Stimulated activated naive CD4-positive, alpha-beta T cell (primary cell): Measurements from ENCODE around the gene METTL3.

Source experiments
- DNase-seq, 6 experiments: peaks; one replicate each; lab custom pipeline; 2025; lab: John Stamatoyannopoulos, UW

The METTL3 gene

DNA sequence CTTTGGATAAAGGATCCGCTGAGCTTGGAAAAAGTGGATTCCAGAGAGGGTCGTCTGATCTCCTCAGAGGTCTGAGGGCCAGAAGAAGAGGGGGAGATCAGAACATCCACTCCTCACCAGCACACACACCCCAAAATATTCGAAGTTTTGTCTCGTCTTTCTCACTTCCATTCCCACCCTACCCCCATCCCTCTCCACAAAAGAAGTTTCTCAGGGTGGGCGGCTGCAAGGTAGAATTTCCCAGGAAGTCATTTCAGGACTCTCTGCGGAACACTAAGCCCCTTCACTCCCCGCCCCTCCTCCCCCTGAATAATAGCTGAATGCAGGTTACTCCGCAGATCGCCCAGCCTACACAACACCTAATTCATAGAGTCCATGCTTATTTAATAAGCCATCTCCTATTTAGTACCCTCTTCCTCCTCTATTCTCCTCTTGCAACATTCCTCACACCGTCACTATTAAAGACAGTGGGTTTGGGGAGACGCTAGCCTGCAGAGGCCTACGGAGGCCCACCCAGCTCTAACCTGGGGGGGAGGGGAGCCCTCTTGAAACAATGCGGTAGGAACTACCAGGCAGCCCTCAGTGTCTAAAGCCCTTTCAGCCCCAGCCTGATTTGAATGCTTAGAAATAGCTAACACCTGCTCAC is 15.7 kb upstream of the METTL3 start:
- no peak for DNase-seq

DNA sequence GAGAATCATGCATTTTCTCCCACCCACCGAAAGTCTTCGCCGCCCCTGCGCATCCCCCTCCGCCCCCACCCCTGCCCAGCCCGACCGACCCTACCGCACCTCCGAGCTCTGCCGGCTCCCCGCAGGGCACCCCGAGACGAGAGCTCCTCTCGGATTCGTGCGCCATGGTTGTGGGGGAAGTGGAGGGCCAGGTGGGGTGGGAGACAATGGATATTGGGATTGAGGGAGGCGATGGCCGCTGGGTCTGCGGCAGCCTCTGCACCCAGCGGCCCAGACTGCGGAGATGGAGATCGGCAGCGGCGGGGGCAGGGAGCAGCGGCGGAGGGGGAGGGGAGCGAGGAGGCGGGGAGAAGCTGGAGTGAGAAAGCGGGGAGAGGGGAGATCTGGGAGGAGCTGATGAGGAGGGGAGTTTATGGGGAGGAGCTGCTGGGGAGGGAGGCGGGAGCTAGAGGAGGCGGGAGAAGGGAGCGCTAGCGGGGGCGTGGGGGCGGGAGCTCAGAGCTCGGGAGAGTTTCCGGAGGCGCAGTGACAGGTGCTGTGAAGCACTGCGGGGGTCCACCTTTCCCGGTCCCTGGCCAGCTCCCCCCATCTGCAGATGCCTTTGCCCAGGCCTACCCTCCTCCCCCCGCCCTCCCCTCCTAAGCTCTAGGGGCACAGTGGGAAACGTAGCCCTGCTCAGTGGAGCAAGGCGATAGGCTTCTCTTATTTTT is 15.0 kb upstream of the METTL3 start, which contains the start of gene SALL2:
Gene SALL2, minus strand, starts transcription at position 385 of the 710 bp plus-strand sequence. Its CDS starts 219 bp downstream, at position 166.
- peak; percentile 31 to 77 (median 58) for DNase-seq

DNA sequence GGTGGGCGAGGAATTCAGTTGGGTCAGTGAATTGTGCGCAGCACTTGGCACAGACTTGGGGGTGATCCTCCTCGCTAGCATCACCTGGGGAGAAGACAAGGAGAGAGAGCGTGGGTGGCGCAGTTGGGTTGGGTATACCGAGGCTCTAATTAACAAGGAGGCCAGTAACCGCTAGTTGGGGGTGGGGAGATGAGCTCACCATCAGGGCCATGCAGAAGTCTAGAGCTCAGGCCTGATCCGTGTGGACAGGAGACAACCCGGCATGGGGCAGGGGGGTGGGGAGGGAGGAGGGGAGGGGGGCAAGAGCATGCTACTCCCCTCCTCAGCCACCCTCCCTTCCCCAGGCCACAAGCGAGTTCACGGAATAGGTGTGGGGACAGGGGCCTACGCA is 14.4 kb upstream of the METTL3 start:
- DNase-seq: no peak

DNA sequence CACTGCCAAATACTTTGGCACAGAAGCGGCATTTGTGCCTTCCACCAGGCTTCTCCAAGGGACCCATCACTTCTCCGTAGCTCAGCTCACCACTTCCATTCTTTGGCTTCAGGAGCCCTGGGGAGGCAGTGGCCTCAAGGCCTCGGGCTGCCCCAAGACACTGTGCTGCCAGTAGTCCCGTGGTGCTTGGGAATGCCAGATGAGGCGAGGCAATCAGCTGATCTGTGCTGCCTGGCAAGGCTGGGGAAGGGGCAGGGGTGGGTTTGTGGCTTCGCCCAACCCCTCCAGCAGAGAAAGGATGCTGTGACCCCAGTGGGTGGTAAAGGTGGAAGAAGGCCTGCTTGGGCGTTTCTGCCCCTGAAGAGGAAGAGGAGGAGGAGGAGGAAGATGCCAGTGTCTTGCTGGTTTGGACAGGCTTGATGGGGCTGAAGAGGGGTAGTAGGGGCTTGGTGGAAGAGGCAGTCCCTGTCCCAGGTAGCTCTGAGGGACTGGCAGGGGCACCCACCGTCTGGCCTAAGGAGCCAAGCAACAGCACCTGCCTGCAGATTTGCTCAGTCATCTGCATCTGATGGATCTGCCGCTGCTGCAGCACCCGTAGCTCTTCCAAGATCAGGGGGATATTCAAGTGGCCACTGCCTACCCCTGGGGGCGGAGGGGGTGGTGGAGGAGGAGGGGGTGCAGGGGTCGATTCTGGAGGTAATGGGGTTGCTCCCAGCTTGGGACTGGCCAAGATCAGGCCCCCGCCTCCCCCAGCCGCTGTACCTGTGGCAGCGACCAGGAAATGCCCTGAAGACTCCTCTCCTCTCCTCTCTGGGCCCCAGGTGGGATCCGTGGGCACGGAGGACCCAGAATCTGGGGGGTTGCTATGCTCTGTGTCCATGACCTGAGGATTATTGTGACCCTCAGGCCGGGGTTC is 13.7 kb upstream of the METTL3 start:
- no peak for DNase-seq

DNA sequence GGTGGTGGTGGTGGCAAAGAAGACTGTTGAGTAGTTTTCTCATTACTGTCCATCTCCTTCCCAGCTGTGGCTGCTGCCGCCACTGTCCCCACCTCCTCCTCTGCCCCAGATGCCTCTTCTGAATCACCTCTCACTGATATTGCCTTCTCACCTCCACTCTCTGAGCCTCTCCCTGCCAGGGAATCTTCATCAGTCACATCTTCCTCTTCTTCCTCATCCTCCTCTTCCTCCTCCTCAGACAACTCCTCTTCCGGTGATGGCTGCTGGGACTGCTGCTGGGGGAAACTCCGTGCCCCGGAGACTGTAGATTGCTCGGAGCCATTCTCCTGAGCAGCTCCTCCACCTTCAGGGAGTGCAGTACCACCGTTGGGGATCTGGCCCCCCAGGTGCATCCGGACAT is 12.1 kb upstream of the METTL3 start:
- no peak for DNase-seq

DNA sequence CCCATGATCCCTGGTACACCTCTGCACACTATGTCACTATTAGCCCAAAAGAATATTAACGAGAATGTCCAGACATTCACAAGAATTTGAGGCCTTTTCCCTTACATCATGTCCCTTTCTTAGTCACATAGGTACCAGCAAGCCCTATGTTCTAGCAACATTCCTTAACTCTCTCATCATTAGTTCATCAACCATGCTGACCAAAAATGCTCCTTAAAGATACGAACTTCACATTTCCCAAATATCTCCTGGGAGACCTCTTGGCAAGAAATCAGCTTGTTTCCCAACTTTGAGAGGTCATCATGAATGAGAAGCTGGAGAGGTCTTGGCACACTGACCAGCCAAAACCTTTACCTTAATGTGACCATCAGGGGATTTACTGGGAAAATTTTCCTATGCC is 10.4 kb upstream of the METTL3 start:
- no peak for DNase-seq

DNA sequence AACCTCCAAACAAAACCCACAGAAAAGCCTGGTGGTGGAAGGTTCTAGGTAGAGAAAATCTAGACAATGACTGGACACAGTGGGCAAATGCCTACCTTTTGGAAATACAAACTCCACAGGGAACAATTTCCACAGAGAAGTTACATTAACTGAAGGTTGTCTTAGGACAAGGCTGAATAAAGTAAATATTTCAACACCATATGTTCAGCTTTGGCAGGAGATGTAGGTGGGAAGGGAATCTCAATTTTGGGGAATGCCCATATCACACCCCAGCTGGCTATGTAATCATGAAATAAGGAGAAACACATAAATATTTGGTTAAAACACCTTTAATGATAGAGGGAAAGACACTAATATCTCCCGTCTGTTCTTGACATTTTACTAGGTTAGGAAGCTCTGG is 9.6 kb upstream of the METTL3 start:
- DNase-seq: no peak

DNA sequence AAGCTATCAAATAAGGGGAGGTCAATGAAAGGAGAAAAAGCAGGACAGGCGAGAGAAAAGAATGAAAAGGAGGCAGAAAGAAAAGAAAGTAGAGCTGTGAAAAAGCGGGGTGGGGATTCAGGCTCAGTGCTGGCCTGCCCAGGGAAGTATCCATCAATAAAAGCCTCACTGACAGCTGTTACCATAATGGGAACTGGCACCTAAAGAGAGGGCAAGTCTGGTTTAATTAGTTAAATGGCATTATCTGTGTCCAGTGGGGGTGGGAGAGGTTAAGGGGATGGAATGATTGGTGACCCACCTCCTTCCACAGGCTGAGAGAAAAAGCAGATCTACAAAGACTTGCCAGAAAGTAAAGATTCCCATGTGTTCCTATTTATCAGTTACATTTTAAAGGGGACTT is 7.6 kb upstream of the METTL3 start:
- DNase-seq: no peak

DNA sequence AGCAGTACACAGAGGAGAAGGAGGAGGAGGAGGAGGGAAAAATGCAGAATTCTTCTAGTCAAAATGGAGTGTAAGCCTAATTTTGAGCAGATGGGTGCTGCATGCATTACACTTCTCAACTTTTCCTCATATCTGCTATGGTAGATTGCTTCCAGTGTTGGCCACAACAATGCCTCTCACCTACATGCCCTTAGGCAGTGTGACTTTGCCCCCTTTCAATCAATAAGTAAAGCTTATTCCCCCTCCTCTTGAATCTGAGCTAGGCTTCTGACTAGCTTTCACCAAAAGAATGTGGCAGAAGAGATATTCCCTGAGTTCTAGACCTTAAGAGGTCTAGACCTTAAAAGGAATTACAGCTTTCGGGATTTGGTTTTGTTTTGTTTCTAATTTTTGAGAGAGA is 3.2 kb upstream of the METTL3 start:
- DNase-seq: no peak

DNA sequence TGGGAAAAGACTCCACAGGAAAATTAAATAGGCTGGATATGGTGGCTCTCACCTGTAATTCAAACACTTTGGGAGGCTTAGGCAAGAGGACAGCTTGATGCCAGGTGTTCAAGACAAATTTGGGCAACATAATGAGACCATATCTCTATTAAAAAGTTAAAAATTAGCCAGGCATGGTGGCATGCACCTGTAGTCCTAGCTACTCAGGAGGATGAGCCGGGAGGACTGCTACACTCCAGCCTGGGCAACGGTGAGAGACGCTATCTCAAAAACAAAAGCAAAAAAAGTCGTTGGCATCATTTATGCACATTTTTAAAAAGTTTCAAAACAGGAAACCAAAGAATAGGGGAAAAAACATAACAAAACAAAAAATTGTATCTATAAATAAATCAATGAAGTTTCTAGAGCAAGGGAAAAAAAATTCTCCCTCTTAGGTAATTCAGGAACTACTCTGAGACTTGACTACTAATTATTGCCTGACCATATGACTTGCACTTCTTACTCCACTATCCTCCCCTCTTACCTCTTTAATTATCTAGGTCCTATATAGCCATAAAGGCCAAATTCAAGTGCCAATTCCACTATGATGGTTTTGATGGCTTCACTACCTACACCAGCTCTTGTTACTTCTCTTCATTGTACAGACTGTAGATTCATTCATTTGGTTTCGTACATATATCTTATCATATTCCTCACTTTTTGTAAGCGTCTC is 1.6 kb downstream of the METTL3 start:
- DNase-seq: no peak

DNA sequence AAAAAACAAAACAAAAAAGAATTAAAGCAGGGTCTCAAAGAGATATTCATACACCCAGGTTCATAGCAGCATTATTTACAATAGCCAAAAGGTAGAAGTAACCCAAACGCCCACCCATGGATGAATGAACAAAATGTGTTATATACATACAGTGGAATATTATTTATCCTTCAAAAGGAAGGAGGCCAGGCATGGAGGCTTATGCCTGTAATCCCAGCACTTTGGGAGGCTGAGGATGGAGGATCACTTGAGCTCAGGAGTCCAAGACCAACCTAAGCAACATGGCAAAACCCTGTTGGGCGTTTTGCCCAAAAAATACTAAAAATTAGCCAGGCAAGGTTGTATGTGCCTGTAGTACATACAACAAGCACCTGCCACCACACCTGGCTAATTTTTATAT is 4.6 kb downstream of the METTL3 start:
- no peak for DNase-seq

DNA sequence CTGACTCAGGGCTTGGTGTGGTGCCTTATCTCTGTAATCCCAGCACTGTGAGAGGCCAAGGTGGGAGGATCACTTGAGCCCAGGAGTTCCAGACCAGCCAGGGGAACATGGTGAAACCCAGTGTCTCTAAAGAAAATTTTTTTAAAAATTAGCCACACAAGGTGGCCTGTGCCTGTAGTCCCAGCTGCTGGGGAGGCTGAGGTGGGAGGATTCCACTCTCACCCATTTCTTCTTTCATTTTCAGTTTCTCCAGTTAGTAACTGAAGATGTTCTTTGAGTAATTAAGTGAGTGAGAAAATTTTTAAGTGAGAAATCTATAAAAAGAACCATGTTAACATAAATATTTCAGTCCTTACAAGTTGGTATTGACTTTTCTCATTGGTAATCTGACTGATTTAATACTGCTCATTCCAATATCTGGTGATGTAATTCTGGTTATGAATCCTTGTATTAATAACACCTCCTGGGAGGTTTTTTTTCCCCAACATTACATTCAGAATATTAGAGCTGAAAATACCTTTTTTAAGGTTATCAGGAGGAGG is 6.1 kb downstream of the METTL3 start:
- no peak for DNase-seq

DNA sequence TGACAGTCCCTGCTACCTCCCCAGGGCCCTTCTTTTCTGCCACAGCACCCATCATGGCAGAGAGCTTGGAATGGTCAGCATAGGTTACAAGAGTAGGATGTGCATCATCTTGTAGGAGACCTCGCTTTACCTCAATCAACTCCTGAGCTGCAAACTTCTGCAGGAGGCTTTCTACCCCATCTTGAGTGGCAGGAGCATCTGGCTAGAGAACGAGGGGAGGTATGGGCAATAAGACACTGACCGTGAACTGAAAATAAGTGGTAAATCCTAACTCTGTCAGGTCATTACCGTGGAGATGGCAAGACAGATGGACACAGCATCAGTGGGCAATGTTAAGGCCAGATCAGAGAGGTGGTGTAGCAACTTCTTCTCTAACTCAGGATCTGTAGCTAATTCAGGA is 7.8 kb downstream of the METTL3 start:
- no peak for DNase-seq

DNA sequence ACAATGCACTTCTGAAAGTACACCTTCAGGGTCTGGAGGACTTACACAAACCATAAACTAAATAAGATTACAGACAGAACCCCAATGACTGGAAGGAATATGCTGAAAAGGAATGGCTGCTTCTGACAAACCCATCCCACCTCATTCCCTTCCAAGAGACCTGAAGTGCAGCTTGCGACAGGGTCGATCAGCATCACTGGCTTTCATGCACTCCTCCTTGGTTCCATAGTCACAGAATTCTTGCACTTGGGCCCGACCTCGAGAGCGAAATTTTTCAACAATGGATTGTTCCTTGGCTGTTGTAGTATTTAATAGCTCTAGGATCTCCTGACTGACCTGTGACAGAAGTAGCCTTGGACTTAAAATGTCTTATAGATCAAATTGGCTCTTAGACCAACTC is 9.6 kb downstream of the METTL3 start:
- DNase-seq: no peak

DNA sequence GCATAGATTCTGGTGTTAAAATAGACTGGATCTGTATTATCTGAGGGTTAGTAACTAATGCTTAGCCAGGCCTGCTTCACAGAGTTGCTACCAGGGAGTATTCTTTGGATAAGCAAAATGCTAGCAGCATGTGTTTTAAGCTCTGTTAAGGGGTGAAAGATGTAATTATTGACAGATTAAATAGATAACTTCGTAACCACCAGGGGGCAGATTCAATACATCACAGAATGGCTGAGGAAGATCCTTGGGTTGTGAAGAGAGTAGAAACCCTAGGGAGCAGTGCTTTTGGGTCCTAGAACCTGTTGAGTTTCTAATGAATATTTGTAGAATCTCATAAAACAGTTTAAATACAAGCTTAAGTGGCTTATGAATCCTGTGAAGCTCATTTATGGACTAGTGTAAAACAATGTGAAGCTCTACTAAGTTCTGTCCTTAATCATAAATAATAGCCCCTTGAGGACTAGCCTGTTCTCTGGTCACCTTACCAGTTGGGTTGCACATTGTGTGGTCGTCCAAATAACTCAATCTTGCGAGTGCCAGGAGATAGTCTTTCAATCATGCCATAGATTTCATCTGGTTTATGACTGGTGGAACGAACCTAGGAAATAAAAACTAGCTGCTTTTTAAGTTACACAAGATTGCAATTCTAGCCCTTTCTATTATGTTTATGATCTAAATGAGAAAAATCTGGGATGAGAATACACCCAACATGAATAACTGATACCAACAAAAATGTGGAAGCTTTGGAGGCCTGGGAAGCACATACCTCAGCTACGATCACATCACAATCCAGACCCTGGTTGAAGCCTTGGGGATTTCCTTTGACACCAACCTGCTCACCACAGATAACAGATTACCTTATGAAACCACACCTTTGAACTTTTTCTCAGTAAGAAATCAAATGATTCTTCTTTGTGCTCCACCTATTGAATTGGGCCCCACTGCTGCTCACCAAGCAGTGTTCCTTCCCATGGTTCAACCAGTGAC is 12.3 kb downstream of the METTL3 start:
- peak in 3 of 6 experiments; percentile 23 to 65 (median 61) for DNase-seq

DNA sequence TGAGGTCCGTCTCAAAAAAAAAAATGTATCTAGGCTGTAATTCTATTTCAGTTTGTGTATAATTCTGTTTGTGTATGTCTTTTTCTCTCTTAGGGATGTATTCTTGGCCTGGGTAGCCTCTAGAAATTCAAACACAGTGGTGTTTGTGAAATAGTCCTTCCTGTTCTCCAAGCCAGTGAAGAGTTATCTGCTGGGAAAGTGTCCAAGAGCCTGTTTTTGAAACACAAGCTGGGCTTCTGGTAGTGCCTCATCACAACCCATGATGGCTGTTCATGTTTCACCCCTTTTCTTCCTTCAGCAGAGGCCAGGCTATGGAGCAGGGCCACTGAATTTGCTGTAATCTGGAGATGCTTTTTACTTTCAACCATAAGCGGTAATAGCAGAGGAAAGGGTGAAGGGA is 14.7 kb downstream of the METTL3 start:
- DNase-seq: no peak

DNA sequence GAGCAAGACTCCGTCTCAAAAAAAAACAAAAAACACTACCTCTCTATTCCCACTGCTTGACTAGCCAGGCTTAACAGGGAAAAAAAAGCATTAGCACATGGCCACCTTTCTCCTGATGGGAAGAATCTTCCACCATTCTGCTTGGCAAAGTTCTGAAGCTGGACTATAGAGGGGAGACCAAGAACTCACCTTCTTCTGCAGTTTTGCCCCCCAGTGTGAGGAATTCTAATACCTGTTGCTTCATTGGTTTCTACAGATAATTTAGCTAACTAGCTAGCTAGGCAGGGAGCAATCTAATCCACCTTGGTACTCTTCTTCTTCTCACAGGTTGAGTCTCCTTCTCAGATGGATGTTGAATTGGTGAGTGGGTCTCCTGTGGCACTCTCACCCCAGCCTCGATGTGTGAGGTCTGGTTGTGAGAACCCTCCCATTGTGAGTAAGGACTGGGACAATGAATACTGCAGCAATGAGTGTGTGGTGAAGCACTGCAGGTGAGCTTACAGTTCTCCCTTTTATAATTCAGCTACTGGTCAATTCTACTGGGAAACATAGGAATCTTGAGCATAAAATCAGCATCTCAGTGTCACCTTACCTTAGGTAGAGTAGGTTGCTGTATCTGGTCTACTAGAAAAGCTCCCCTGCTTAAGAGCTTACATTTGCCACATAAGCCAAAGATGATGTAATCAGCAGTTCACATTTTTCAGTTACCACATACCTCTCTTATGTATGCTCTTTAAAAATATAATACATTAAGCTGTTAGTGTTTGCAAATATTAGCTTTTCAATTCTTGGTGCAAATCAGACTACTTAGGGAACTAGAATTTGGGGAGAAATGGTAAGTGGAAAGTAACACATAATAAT is 16.0 kb downstream of the METTL3 start:
- no peak for DNase-seq

DNA sequence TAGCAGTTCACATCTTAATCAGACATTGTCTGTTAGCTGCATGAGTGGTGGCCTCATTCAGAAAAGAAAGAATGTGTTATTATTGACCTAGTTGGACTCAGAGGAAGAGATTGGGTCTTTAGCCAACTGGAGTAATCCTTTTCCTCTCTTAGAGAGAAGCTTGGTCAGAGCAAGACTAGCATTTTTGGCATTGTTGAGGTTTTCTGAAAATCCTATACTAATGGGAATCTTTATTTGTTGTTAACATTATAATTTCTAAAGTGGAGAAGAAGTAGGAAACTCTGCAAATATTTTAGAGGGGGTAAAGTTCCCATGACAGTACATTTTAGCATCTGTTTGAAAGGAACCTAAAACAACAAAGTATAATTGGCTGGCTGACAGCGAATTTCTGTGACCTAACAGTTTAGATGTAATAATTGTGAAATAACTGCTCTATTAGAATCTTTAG is 24.5 kb downstream of the METTL3 start:
- no peak for DNase-seq

DNA sequence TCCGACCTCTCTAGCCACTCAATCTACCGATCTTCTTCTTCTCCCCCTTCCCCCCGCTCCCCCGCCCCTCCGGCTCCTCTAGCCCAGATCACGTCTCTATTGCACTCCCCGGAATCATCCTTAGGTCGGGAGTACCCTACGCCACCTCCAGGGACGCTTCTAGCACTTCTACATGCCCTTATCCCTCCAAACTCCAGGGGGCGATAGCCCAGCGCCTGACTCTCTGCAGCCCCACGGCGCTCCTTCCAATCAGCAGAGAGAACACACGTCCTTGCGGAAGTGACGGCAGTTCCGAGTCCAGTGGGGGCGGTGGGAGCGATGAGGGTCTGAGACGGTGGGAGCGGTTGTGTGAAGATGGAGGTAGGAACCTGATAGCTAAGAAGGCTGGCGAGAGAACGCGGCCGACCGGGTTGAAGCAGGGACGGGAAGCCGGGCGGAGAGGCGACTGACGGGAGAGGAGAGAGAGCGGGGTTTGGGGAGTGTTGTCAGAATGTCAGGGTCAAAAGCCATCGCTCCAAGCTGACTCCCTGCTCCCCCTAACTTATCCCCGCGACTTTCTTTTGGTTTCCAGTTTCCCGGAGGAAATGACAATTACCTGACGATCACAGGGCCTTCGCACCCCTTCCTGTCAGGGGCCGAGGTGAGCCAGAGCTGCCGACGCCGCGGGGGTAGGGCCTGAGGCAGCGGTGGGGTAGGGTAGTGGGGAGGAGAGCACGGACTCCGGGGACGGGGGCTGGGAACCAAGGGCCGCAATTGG is 34.0 kb downstream of the METTL3 start, which contains the start of the genes RAB2B and TOX4:
Gene RAB2B, minus strand, starts transcription at position 35 of the 757 bp plus-strand sequence. CDS start 87 bp downstream, outside the sequence.
Gene TOX4, plus strand, starts transcription at position 271 of the 757 bp plus-strand sequence. Its CDS starts 84 bp downstream, at position 355.
- peak; percentile 93 to 97 (median 97) for DNase-seq
